K562 (cell line): ENCODE results near the gene LAMA5. TPM values are rescaled to one million over a fixed set of nuclear protein-coding genes. Genes with fewer than 3 reads are reported as not detected.

ENCODE experiments used
- ATAC-seq: fragments of 200-7000 bp; cut with Tn5 transposase; 3 replicates; pipeline ENCODE4 v1.9.1; 2020; ENCODE audit warnings: moderate library complexity
- BruUV-seq: library from RNA; stranded (reverse); fragments of 400-500 nt; replicated peaks from 2 replicates; lab custom pipeline; 2021; lab: Mats Ljungman, UMichigan
- CTCF ChIA-PET: fragments of 300-600 bp; formaldehyde crosslinking; extraction: SDS; loops from one replicate; lab custom pipeline; 2021; ENCODE audit warnings: low intra/inter-chr PET ratio; lab: Yijun Ruan, JAX
- POLR2A ChIA-PET: fragments of 300-600, 350-650 bp; sonication (Branson Sonifier 250); formaldehyde crosslinking; extraction: SDS; loops from one replicate; lab custom pipeline; 2021; ENCODE audit warnings: antibody characterized with exemption, inconsistent platforms; lab: Yijun Ruan, JAX
- DNase-seq, 4 experiments: peaks; one replicate each; pipeline versions ENCODE4 v3.0.0 to v3.0.0-alpha.2; 2011 to 2018; ENCODE audit warnings: low spot score in 3 of 4, mixed read lengths in 3 of 4; ENCODE audit errors: extremely low read depth in 1 of 4
- FAIRE-seq: peaks from 2 replicates; lab custom pipeline; 2011; peaks lifted over from hg19 to GRCh38; lab: Jason Lieb, UNC
- H2AFZ ChIP-seq: 2 replicates; pipeline ENCODE4 v1.6.0; 2011; ENCODE audit warnings: low read depth, low read length, control low read depth, inconsistent platforms
- H3K27ac ChIP-seq: fragments of 200-600 bp; 3 replicates; pipeline ENCODE4 v1.8.0; 2011; ENCODE audit warnings: low read depth, mild to moderate bottlenecking, control low read depth, inconsistent platforms, low read length, moderate library complexity, mixed read lengths; ENCODE audit errors: extremely low read depth
- H3K27me3 ChIP-seq, 2 experiments: fragments of 300-600 bp in 1 of 2; 2 replicates in 1 of 2; 3 replicates in 1 of 2; pipeline versions ENCODE4 v1.6.0 to v1.8.0; 2011; ENCODE audit warnings: inconsistent platforms in 2 of 2, low read length in 2 of 2, mild to moderate bottlenecking in 1 of 2, mixed read lengths in 1 of 2, moderate library complexity in 1 of 2; ENCODE audit not compliant: control insufficient read depth in 2 of 2, insufficient read depth in 2 of 2
- H3K36me3 ChIP-seq: fragments of 300-600 bp; 3 replicates; pipeline ENCODE4 v1.8.0; 2011; ENCODE audit warnings: mild to moderate bottlenecking, low read length, inconsistent platforms; ENCODE audit not compliant: control insufficient read depth, insufficient read depth
- H3K4me1 ChIP-seq, 2 experiments: fragments of 200-600 bp in 1 of 2; replicated peaks in 1 of 2; 2 replicates in 1 of 2; 3 replicates in 1 of 2; pipeline versions ENCODE4 v1.5.1 to v1.8.0; 2011; ENCODE audit warnings: inconsistent platforms in 2 of 2, low read length in 2 of 2, mild to moderate bottlenecking in 1 of 2, mixed read lengths in 1 of 2, moderate library complexity in 1 of 2; ENCODE audit not compliant: control insufficient read depth in 2 of 2, insufficient read depth in 2 of 2
- H3K4me2 ChIP-seq: 2 replicates; pipeline ENCODE4 v1.6.1; 2011; ENCODE audit warnings: low read length, control low read depth, inconsistent platforms, mixed read lengths; ENCODE audit not compliant: insufficient read depth
- H3K4me3 ChIP-seq: fragments of 200-600 bp; sonication (generic), shearing (Covaris generic); 2 replicates; pipeline ENCODE4 v1.5.1; 2016; ENCODE audit warnings: control low read depth, inconsistent platforms
- H3K79me2 ChIP-seq: fragments of 200-600 bp; 3 replicates; pipeline ENCODE4 v1.8.0; 2011; ENCODE audit warnings: low read length, inconsistent platforms; ENCODE audit not compliant: control insufficient read depth, insufficient read depth
- H3K9ac ChIP-seq, 2 experiments: 2 replicates each; pipeline versions ENCODE4 v1.6.0 to v1.6.1; 2011; ENCODE audit warnings: low read depth in 2 of 2, low read length in 2 of 2, control low read depth in 1 of 2, inconsistent platforms in 1 of 2, mild to moderate bottlenecking in 1 of 2, mixed read lengths in 1 of 2; ENCODE audit not compliant: insufficient read depth in 1 of 2
- H3K9me1 ChIP-seq: one replicate; pipeline ENCODE4 v1.6.0; 2011; ENCODE audit warnings: inconsistent platforms, mild to moderate bottlenecking, low read length, moderate library complexity; ENCODE audit not compliant: control insufficient read depth, insufficient read depth
- H3K9me3 ChIP-seq: replicated peaks from 2 replicates; pipeline ENCODE4 v1.5.1; 2011; ENCODE audit warnings: low read depth, low read length, inconsistent platforms; ENCODE audit not compliant: control insufficient read depth, insufficient read depth
- H4K20me1 ChIP-seq: replicated peaks from 2 replicates; pipeline ENCODE4 v1.6.1; 2011; ENCODE audit warnings: low read length, inconsistent platforms, mixed read lengths; ENCODE audit not compliant: control insufficient read depth, insufficient read depth
- CHD4 ChIP-seq: fragments of 200-600 bp; sonication (generic); IDR thresholded peaks from 3 replicates; pipeline ENCODE4 v1.6.1; 2012; ENCODE audit warnings: low read depth, mild to moderate bottlenecking, mixed read lengths, low read length, inconsistent platforms; ENCODE audit not compliant: insufficient read depth, insufficient replicate concordance, poor library complexity, severe bottlenecking
- ETS1 ChIP-seq: conservative IDR thresholded peaks from 2 replicates; pipeline ENCODE4 v1.6.1; 2011; ENCODE audit warnings: low read depth, mild to moderate bottlenecking, low read length; ENCODE audit not compliant: control insufficient read depth
- KDM2B ChIP-seq: fragments of 250-450 bp; sonication (Bioruptor Pico); IDR thresholded peaks from 2 replicates; pipeline ENCODE4 v1.8.0; 2021; ENCODE audit warnings: mild to moderate bottlenecking, moderate library complexity
- PML ChIP-seq: IDR thresholded peaks from 2 replicates; pipeline ENCODE4 v1.6.1; 2012; ENCODE audit warnings: low read length, inconsistent platforms
- POLR2G ChIP-seq: fragments of 200-400 bp; formaldehyde crosslinking; IDR thresholded peaks from 2 replicates; pipeline ENCODE4 v1.6.1; 2017; ENCODE audit warnings: low read depth, mild to moderate bottlenecking, antibody characterized with exemption, low read length, moderate library complexity
- RBFOX2 ChIP-seq: fragments of 200-400 bp; formaldehyde crosslinking; IDR thresholded peaks from 2 replicates; pipeline ENCODE4 v1.6.1; 2017; ENCODE audit warnings: low read depth, mild to moderate bottlenecking, low read length, moderate library complexity
- ZNF347 ChIP-seq: fragments of 450-650 bp; formaldehyde crosslinking; IDR thresholded peaks from 2 replicates; pipeline ENCODE4 v1.4.0; 2020; ENCODE audit warnings: low read depth, mild to moderate bottlenecking, moderate library complexity
- whole genome bisulfite sequencing: fragments of 100-300 bp; shearing (Covaris generic); methylation state at CpG from one replicate; pipeline ENCODE4 v1.1.6; 2016; ENCODE audit warnings: low coverage, mixed read lengths; ENCODE audit not compliant: insufficient coverage; ENCODE audit errors: missing lambda C conversion rate; 5-methylcytosine and 5-hydroxymethylcytosine counted together
- in situ Hi-C: fragments of 300-500 bp; cut with MboI; formaldehyde crosslinking; loops from 4 replicates; pipeline ENCODE4 v1.15.0; 2018; ENCODE audit warnings: inconsistent platforms, mixed read lengths
- intact Hi-C: fragments of 100-400 bp; cut with micrococcal nuclease; formaldehyde crosslinking; loops from 2 replicates; pipeline ENCODE4 v1.14.2; 2022
- polyA plus RNA-seq, 8 experiments: library from polyadenylated mRNA; depleted of rRNA in 4 of 8; stranded (reverse) in 5 of 8; unstranded in 3 of 8; fragments of >200 nt; fragmentation: Nextera tagmentation in 2 of 8; fragmentation: Illumina TruSeq in 1 of 8; extraction: Ambion mirVana in 2 of 8; extraction: Trizol in 1 of 8; gene quantifications; 2 replicates each; pipeline versions ENCODE4 v1.2.1 to v1.2.3, GENCODE V29; 2011 to 2014; ENCODE audit warnings: inconsistent platforms in 1 of 8, missing spikeins in 1 of 8
- total RNA-seq, 7 experiments: library from RNA; depleted of rRNA in 6 of 7; stranded (reverse); fragments of >200 nt in 6 of 7; fragmentation: Illumina TruSeq in 2 of 7; extraction: Trizol in 2 of 7; gene quantifications; 2 replicates each; pipeline versions ENCODE4 v1.2.1 to v1.2.3, GENCODE V29; 2011 to 2021; ENCODE audit warnings: low replicate concordance in 1 of 7
- TF ChIP-seq, protein P1 (sequence below), 2 experiments: IDR thresholded peaks in 1 of 2; conservative IDR thresholded peaks in 1 of 2; 2 replicates each; pipeline ENCODE4 v1.6.1; 2016; ENCODE audit warnings: low read depth in 2 of 2, mild to moderate bottlenecking in 1 of 2, missing compliant biosample characterization in 1 of 2, missing genetic modification characterization in 1 of 2, moderate library complexity in 1 of 2

LAMA5 gene
- total and polyA plus RNA-seq, 9 of the 15 experiments (the other 6 are each of a cell fraction or from before 2014, with no cell fraction given): 0.31 to 101 (median 7.8) TPM

DNA sequence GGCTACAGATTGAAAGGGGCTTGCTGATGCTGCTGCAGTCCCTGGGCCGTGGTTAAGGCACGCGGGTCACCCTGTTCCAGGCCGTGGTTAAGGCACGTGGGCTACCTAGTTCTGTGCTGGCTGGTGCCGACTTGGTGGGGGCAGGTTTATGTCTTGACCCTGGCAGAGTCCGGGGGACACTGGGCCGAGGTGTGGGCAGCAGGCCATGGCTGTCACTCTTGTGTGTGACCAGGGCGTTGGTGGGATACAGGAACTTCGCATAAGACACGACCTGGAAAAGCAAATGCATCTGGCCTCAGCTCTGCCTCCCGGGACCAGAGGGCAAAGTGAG lies 26.2 kb upstream of the LAMA5 start:
- Histone ChIP-seq H3K9me3 (no peaks in the 10 kb centered on the region), H4K20me1 (no peaks in the 10 kb centered on the region; the same call in 1 of the 2 replicates), H3K79me2 (peaks cover 16% of the 10 kb centered on the region), H3K9me1 (peaks cover 12% of the 10 kb centered on the region), H3K27ac (no peak overlapping the region), H3K36me3 (peaks cover 30% of the 10 kb centered on the region), H3K4me1 (peaks cover 6 to 60% of the 10 kb centered on the region in 2 experiments; a peak in 4 of 5 replicates), H3K4me3 (no peak overlapping the region), H3K27me3 (no peaks in the 10 kb centered on the region), H2AFZ (no peak overlapping the region), H3K4me2 (no peak overlapping the region), H3K9ac (peak overlapping the region in 1 of 2 experiments; percentile 67; a peak in 2 of 4 replicates)
- ChIA-PET CTCF (no interaction called here), POLR2A (interaction anchor here (1.0 kb wide), 1 partner anchor 9 kb away, joined by 3 read pairs; no protein-coding TSS in a partner anchor)
- BruUV-seq: no TSS peak
- FAIRE-seq: no peak
- TF ChIP-seq KDM2B (CRISPR knock-in tag) (no peak), POLR2G (0 out of 2 replicates have a peak, but pooled peaks have one; percentile 22)
- no peak for ATAC-seq
- DNase-seq: no peak
- intact Hi-C loops: no loop called here
- WGBS: 85% methylated on average over 10 of the region's 12 CpGs
- in situ Hi-C loops: no loop called here

DNA sequence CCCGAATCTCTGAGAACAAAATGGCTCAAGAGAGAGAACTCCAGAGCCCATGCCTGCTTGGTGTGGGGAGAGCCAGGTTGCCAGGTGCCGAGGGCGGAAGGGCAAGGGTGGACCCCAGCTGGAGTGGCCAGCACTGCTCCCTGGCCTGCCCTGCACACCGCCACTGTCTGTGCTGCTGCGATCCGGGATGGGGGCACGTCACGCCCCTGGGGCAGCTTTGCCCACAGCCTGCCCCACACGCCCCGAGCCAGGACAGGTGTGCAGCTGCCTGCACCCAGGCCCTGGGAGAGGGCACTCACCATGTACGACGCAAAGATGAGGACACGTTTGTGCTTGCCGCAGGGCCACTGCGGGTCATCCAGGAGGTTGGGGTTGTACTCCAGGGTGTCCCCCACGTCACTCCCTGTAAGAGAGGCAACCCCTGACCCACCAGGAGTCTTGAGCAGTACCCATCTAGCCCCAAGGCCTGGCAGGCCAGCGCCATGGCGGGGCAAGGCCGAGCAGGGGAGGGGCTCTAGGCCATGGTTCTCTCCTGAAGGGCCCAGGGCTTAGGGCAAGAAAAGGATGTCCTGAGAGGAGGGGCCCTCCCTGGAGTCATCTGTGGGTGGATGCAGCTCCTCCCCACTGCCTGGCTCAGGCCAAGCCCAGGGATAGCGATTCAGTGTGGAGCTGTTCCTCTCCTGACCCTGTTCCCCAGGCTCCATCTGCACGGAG lies 25.7 kb upstream of the LAMA5 start:
- ChIA-PET CTCF (no interaction called here), POLR2A (interaction anchor here (1.0 to 5.1 kb wide), 2 partner anchors 8 to 9 kb away, joined by 3 to 28 read pairs; no protein-coding TSS in a partner anchor)
- no peaks in the 10 kb centered on the region for H3K9me3 ChIP-seq
- 79% methylated on average over 20 of the region's 21 CpGs for WGBS
- no peak overlapping the region for H3K27ac ChIP-seq
- 0 out of 3 replicates have a peak, but pooled peaks have one; percentile 7 for ATAC-seq
- intact Hi-C loops (no loop called here), in situ Hi-C loops (no loop called here)
- H3K4me1 ChIP-seq: peaks cover 10 to 65% of the 10 kb centered on the region in 2 experiments; a peak in 4 of 5 replicates
- no peak overlapping the region for H2AFZ ChIP-seq
- TF ChIP-seq POLR2G: peak; percentile 51
- TF ChIP-seq ETS1: no peak
- TF ChIP-seq, protein P1, sequence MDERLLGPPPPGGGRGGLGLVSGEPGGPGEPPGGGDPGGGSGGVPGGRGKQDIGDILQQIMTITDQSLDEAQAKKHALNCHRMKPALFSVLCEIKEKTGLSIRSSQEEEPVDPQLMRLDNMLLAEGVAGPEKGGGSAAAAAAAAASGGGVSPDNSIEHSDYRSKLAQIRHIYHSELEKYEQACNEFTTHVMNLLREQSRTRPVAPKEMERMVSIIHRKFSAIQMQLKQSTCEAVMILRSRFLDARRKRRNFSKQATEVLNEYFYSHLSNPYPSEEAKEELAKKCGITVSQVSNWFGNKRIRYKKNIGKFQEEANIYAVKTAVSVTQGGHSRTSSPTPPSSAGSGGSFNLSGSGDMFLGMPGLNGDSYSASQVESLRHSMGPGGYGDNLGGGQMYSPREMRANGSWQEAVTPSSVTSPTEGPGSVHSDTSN (CRISPR knock-in tag; IDR thresholded peaks at IDR 0.05; ENCODE audit: low read depth): no peak
- TF ChIP-seq, protein P1 (tag; conservative IDR thresholded peaks at IDR 0.05; ENCODE audit: low read depth): no peak
- no peak for TF ChIP-seq CHD4
- no peak for TF ChIP-seq ZNF347 (CRISPR knock-in tag)
- TF ChIP-seq PML: no peak
- peak; percentile 49; the same call in 1 of the 2 replicates for TF ChIP-seq RBFOX2
- H3K36me3 ChIP-seq: peaks cover 35% of the 10 kb centered on the region
- H3K4me3 ChIP-seq: no peak overlapping the region
- H3K79me2 ChIP-seq: peaks cover 21% of the 10 kb centered on the region
- BruUV-seq: no TSS peak
- peaks cover 4% of the 10 kb centered on the region; the same call in 1 of the 2 replicates for H4K20me1 ChIP-seq
- H3K4me2 ChIP-seq: no peak overlapping the region
- peak overlapping the region in 1 of 2 experiments; percentile 67; a peak in 2 of 4 replicates for H3K9ac ChIP-seq
- no peaks in the 10 kb centered on the region for H3K27me3 ChIP-seq
- DNase-seq: no peak
- FAIRE-seq: no peak
- peaks cover 12% of the 10 kb centered on the region for H3K9me1 ChIP-seq
